Measurements from ENCODE around the gene KRTAP4-11.
"Not testable (repeated sequence)": the region's sequence is repeated elsewhere in the genome, so short reads cannot be mapped to it uniquely, and the experiment has no call there.

The KRTAP4-11 gene

GRCh38 chr17:41140360-41141131 lies 22.4 kb upstream of the KRTAP4-11 start, which contains the start of gene KRTAP4-6:
KRTAP4-6 (minus strand) TSS chr17:41140544; CDS start chr17:41140487, 57 bp downstream.
- H3K9ac ChIP-seq (ENCODE audit: low read length), result no peak within 1 kb of the TSS

GRCh38 chr17:41139865-41140264 lies 21.7 kb upstream of the KRTAP4-11 start:
- H3K9me3 ChIP-seq (ENCODE audit: insufficient read depth, low read length); H3K4me3 ChIP-seq (ENCODE audit: low read length); H3K4me2 ChIP-seq (ENCODE audit: low read length); H2AFZ ChIP-seq (ENCODE audit: low read depth, low read length); H3K27ac ChIP-seq (ENCODE audit: low read length); H3K4me1 ChIP-seq (ENCODE audit: low read length); H4K20me1 ChIP-seq (ENCODE audit: insufficient read depth, low read length); H3K36me3 ChIP-seq (replicated peaks; ENCODE audit: low read depth, low read length); H3K79me2 ChIP-seq (ENCODE audit: low read length); H3K27me3 ChIP-seq (ENCODE audit: low read depth, low read length); H3K9ac ChIP-seq (ENCODE audit: low read length): not testable (repeated sequence)

More at GRCh38 chr17:41140360-41141131, 22.4 kb upstream of the KRTAP4-11 start, which contains the start of gene KRTAP4-6:
- TF ChIP-seq CTCF (IDR thresholded peaks at IDR 0.05; ENCODE audit: low read depth, low read length) (no peak), EZH2phosphoT487 (IDR thresholded peaks at IDR 0.05; ENCODE audit: low read depth) (no peak)
- Histone ChIP-seq H2AFZ (ENCODE audit: low read depth, low read length) (no peak within 1 kb of the TSS), H4K20me1 (ENCODE audit: insufficient read depth, low read length) (no peaks in the 10 kb centered on the region), H3K9me3 (ENCODE audit: insufficient read depth, low read length) (no peaks in the 10 kb centered on the region), H3K36me3 (replicated peaks; ENCODE audit: low read depth, low read length) (no peaks in the 10 kb centered on the region), H3K4me1 (ENCODE audit: low read length) (no peaks in the 10 kb centered on the region), H3K27ac (ENCODE audit: low read length) (no peak within 1 kb of the TSS), H3K27me3 (ENCODE audit: low read depth, low read length) (no peaks in the 10 kb centered on the region), H3K4me3 (ENCODE audit: low read length) (no peak within 1 kb of the TSS), H3K79me2 (ENCODE audit: low read length) (no peaks in the 10 kb centered on the region), H3K4me2 (ENCODE audit: low read length) (no peak within 1 kb of the TSS)

- no peak overlapping the region for H3K4me3 ChIP-seq (ENCODE audit: low read length)
- H3K4me2 ChIP-seq (ENCODE audit: low read length), result no peak overlapping the region
- no peak for TF ChIP-seq CTCF (IDR thresholded peaks at IDR 0.05; ENCODE audit: low read depth, low read length)
- H3K4me1 ChIP-seq (ENCODE audit: low read length), result no peaks in the 10 kb centered on the region
- peaks cover 15% of the 10 kb centered on the region for H3K27me3 ChIP-seq (ENCODE audit: low read depth, low read length)
- H3K9ac ChIP-seq (ENCODE audit: low read length), result no peak overlapping the region
- H3K79me2 ChIP-seq (ENCODE audit: low read length), result no peaks in the 10 kb centered on the region
- H3K36me3 ChIP-seq (replicated peaks; ENCODE audit: low read depth, low read length), result no peaks in the 10 kb centered on the region
- no peaks in the 10 kb centered on the region for H3K9me3 ChIP-seq (ENCODE audit: insufficient read depth, low read length)
- H3K27ac ChIP-seq (ENCODE audit: low read length), result no peak overlapping the region
- H2AFZ ChIP-seq (ENCODE audit: low read depth, low read length), result no peak overlapping the region
- no peaks in the 10 kb centered on the region for H4K20me1 ChIP-seq (ENCODE audit: insufficient read depth, low read length)
Observed at GRCh38 chr17:41133880-41134735, 15.9 kb upstream of the KRTAP4-11 start.

GRCh38 chr17:41131979-41132378 lies 13.8 kb upstream of the KRTAP4-11 start:
- no peaks in the 10 kb centered on the region for H3K36me3 ChIP-seq (replicated peaks; ENCODE audit: low read depth, low read length)
- H3K4me1 ChIP-seq (ENCODE audit: low read length), result no peaks in the 10 kb centered on the region
- H3K4me2 ChIP-seq (ENCODE audit: low read length), result no peak overlapping the region
- H2AFZ ChIP-seq (ENCODE audit: low read depth, low read length), result no peak overlapping the region
- no peak overlapping the region for H3K9ac ChIP-seq (ENCODE audit: low read length)
- H3K79me2 ChIP-seq (ENCODE audit: low read length), result no peaks in the 10 kb centered on the region
- H3K9me3 ChIP-seq (ENCODE audit: insufficient read depth, low read length), result no peaks in the 10 kb centered on the region
- H4K20me1 ChIP-seq (ENCODE audit: insufficient read depth, low read length), result no peaks in the 10 kb centered on the region
- no peak for TF ChIP-seq EZH2phosphoT487 (IDR thresholded peaks at IDR 0.05; ENCODE audit: low read depth)
- TF ChIP-seq CTCF (IDR thresholded peaks at IDR 0.05; ENCODE audit: low read depth, low read length), result no peak
- H3K27ac ChIP-seq (ENCODE audit: low read length), result no peak overlapping the region
- peaks cover 15% of the 10 kb centered on the region for H3K27me3 ChIP-seq (ENCODE audit: low read depth, low read length)
- H3K4me3 ChIP-seq (ENCODE audit: low read length), result no peak overlapping the region
